Fibroblast of skin of left biceps (primary cell): Measurements from ENCODE around the gene TGFBR3L.
"Not testable (repeated sequence)": the region's sequence is repeated elsewhere in the genome, so short reads cannot be mapped to it uniquely, and the experiment has no call there.

Experiments
- DNase-seq, 2 experiments: peaks; one replicate each; pipeline ENCODE4 v3.0.0-alpha.2; 2013; ENCODE audit warnings: low read depth in 2 of 2

The TGFBR3L gene

GRCh38 chr19:7959211-7959610 lies 44.6 kb downstream of the TGFBR3L start:
- no peak for DNase-seq

- DNase-seq: not testable (repeated sequence)
These were observed 46.5 kb downstream of the TGFBR3L start for GRCh38 chr19:7961082-7961481.

GRCh38 chr19:7961920-7962626 lies 47.4 kb downstream of the TGFBR3L start:
- DNase-seq: no peak

- DNase-seq: no peak
These were observed 48.1 kb downstream of the TGFBR3L start for GRCh38 chr19:7962644-7963268.

- DNase-seq: no peak
These were observed 48.9 kb downstream of the TGFBR3L start for GRCh38 chr19:7963566-7963965.

GRCh38 chr19:7965259-7965841 lies 50.7 kb downstream of the TGFBR3L start:
- DNase-seq: no peak

- no peak for DNase-seq
These were observed 51.5 kb downstream of the TGFBR3L start for GRCh38 chr19:7965921-7966665.

GRCh38 chr19:7968008-7968795 lies 53.6 kb downstream of the TGFBR3L start:
- no peak for DNase-seq
